OCI-LY7 (cell line): ENCODE measurements around the gene IPO13. TPM values are rescaled to one million over a fixed set of nuclear protein-coding genes. Genes with fewer than 3 reads are reported as not detected.

Experiments
- BruUV-seq: library from RNA; stranded (reverse); fragments of 400-500 nt; replicated peaks from 2 replicates; lab custom pipeline; 2021; lab: Mats Ljungman, UMichigan
- CTCF ChIA-PET: fragments of 300-600 bp; sonication (Branson Sonifier 250); formaldehyde crosslinking; loops from one replicate; lab custom pipeline; 2022; ENCODE audit warnings: antibody characterized with exemption; ENCODE audit not compliant: unreplicated experiment; lab: Charles Lee
- POLR2A ChIA-PET: fragments of 300-600 bp; sonication (Branson Sonifier 250); formaldehyde crosslinking; loops from one replicate; lab custom pipeline; 2022; ENCODE audit warnings: antibody characterized with exemption; lab: Charles Lee
- DNase-seq: peaks from one replicate; pipeline ENCODE4 v3.0.0-alpha.2; 2015; ENCODE audit warnings: low spot score
- H2AFZ ChIP-seq: fragments of 200-600 bp; sonication (generic), shearing (Covaris generic); 2 replicates; pipeline ENCODE4 v1.6.1; 2014; ENCODE audit warnings: mild to moderate bottlenecking, antibody characterized with exemption, low read length, moderate library complexity
- H3K27ac ChIP-seq: fragments of 200-600 bp; sonication (generic); 2 replicates; pipeline ENCODE4 v1.5.1; 2014; ENCODE audit warnings: mixed run types, low read depth, mild to moderate bottlenecking, moderate library complexity, low read length, inconsistent platforms; ENCODE audit not compliant: poor library complexity, severe bottlenecking
- H3K36me3 ChIP-seq: fragments of 200-600 bp; sonication (generic); 2 replicates; pipeline ENCODE4 v1.6.1; 2014; ENCODE audit warnings: mild to moderate bottlenecking, antibody characterized with exemption, low read length, moderate library complexity, mixed read lengths; ENCODE audit not compliant: insufficient read depth
- H3K4me1 ChIP-seq: fragments of 200-600 bp; sonication (generic); 2 replicates; pipeline ENCODE4 v1.5.1; 2014; ENCODE audit warnings: mild to moderate bottlenecking, low read length; ENCODE audit not compliant: insufficient read depth, poor library complexity, severe bottlenecking
- H3K4me2 ChIP-seq: fragments of 200-600 bp; sonication (generic); 2 replicates; pipeline ENCODE4 v1.6.1; 2014; ENCODE audit warnings: mild to moderate bottlenecking, low read length
- H3K4me3 ChIP-seq: fragments of 200-600 bp; sonication (generic); 2 replicates; pipeline ENCODE4 v1.5.1; 2014; ENCODE audit warnings: mild to moderate bottlenecking, low read depth, low read length; ENCODE audit not compliant: poor library complexity, severe bottlenecking
- H3K79me2 ChIP-seq: fragments of 200-600 bp; sonication (generic); 2 replicates; pipeline ENCODE4 v1.6.1; 2016; ENCODE audit warnings: low read depth, mild to moderate bottlenecking, low read length, moderate library complexity, mixed read lengths; ENCODE audit not compliant: insufficient read depth
- H3K9me2 ChIP-seq: fragments of 200-600 bp; sonication (generic); 2 replicates; pipeline ENCODE4 v1.6.1; 2016; ENCODE audit warnings: mild to moderate bottlenecking, low read length, mixed read lengths; ENCODE audit not compliant: insufficient read depth
- H3K9me3 ChIP-seq: fragments of 200-600 bp; sonication (generic); 2 replicates; pipeline ENCODE4 v1.6.1; 2014; ENCODE audit warnings: mild to moderate bottlenecking, mixed run types, low read length, mixed read lengths
- H4K20me1 ChIP-seq: fragments of 200-600 bp; sonication (generic); 2 replicates; pipeline ENCODE4 v1.6.1; 2014; ENCODE audit warnings: mild to moderate bottlenecking, antibody characterized with exemption, low read length, moderate library complexity, mixed read lengths; ENCODE audit not compliant: insufficient read depth
- CTCF ChIP-seq: fragments of 200-600 bp; sonication (generic); conservative IDR thresholded peaks from 2 replicates; pipeline ENCODE4 v1.5.1; 2014; ENCODE audit warnings: mild to moderate bottlenecking, antibody characterized with exemption, low read length, moderate library complexity, mixed read lengths
- EZH2phosphoT487 ChIP-seq: fragments of 200-600 bp; sonication (generic); IDR thresholded peaks from 2 replicates; pipeline ENCODE4 v1.6.1; 2018; ENCODE audit warnings: low read depth, borderline replicate concordance, mild to moderate bottlenecking, mixed run types, antibody characterized with exemption, low read length, moderate library complexity, mixed read lengths
- intact Hi-C: fragments of 100-400 bp; cut with micrococcal nuclease; formaldehyde crosslinking; loops from one replicate; pipeline ENCODE4 v1.10.0; 2022; ENCODE audit not compliant: unreplicated experiment
- total RNA-seq, 2 experiments: library from RNA; depleted of rRNA in 1 of 2; stranded (reverse); fragments of >200 nt in 1 of 2; shearing (Covaris generic) in 1 of 2; gene quantifications; 2 replicates each; pipeline ENCODE4 v1.2.3, GENCODE V29; 2014 to 2022

Gene IPO13
- total RNA-seq, 2 experiments from 2014 or later, result 17.8 to 24.1 TPM

- ChIA-PET POLR2A (no interaction called here), CTCF (no interaction called here)
- Histone ChIP-seq H3K27ac (no peak overlapping the region), H3K79me2 (no peaks in the 10 kb centered on the region; the same call in 1 of the 2 replicates), H3K4me2 (peak overlapping the region; percentile 34; the same call in 1 of the 2 replicates), H3K4me1 (peaks cover 9% of the 10 kb centered on the region), H3K36me3 (peaks cover 30% of the 10 kb centered on the region), H2AFZ (no peak overlapping the region), H3K4me3 (no peak overlapping the region), H3K9me3 (no peaks in the 10 kb centered on the region), H4K20me1 (0 out of 2 replicates have a peak, but pooled peaks cover 9% of the 10 kb centered on the region), H3K9me2 (no peaks in the 10 kb centered on the region)
- no peak for DNase-seq
- BruUV-seq, result no TSS peak
- intact Hi-C loops, result no loop called here
- TF ChIP-seq CTCF, result no peak
- TF ChIP-seq EZH2phosphoT487, result no peak
Measured at GRCh38 chr1:43979528-43980254, 32.9 kb downstream of the IPO13 start.

GRCh38 chr1:43980255-43981134 lies 33.7 kb downstream of the IPO13 start:
- intact Hi-C loops, result no loop called here

More at GRCh38 chr1:43980255-43981134, 33.7 kb downstream of the IPO13 start:
- H3K9me2 ChIP-seq, result no peaks in the 10 kb centered on the region
- no peak overlapping the region for H3K4me2 ChIP-seq
- H4K20me1 ChIP-seq, result 0 out of 2 replicates have a peak, but pooled peaks cover 9% of the 10 kb centered on the region
- no peaks in the 10 kb centered on the region; the same call in 1 of the 2 replicates for H3K79me2 ChIP-seq
- no peak for DNase-seq
- ChIA-PET POLR2A (no interaction called here), CTCF (no interaction called here)
- no peak overlapping the region for H3K4me3 ChIP-seq
- H2AFZ ChIP-seq, result no peak overlapping the region
- H3K9me3 ChIP-seq, result no peaks in the 10 kb centered on the region
- no peak overlapping the region for H3K27ac ChIP-seq
- BruUV-seq, result no TSS peak
- peaks cover 30% of the 10 kb centered on the region for H3K36me3 ChIP-seq
- H3K4me1 ChIP-seq, result peaks cover 9% of the 10 kb centered on the region
- no peak for TF ChIP-seq CTCF
